ENCODE measurements around the gene PDSS1. TPM values are rescaled to one million over a fixed set of nuclear protein-coding genes. Genes with fewer than 3 reads are reported as not detected.
A peak's percentile ranks its signal among the peaks of the same experiment; 100 is the strongest.

Gene PDSS1
- total and polyA plus RNA-seq, 2 of the 13 experiments (the other 11 are each of a cell fraction or from before 2014, with no cell fraction given): 18.7 to 19.3 TPM

GRCh38 chr10:26697163-26697921, at the start of gene PDSS1 (continued):
- TF ChIP-seq THAP9 (CRISPR knock-in tag; IDR thresholded peaks at IDR 0.05; ENCODE audit: borderline replicate concordance) (peak; percentile 41; the same call in 1 of the 2 replicates), PPARG (CRISPR knock-in tag; conservative IDR thresholded peaks at IDR 0.05) (no peak), MED1 (CRISPR knock-in tag; IDR thresholded peaks at IDR 0.05) (0 out of 2 replicates have a peak, but pooled peaks have one; percentile 30), ZBTB43 (CRISPR knock-in tag; conservative IDR thresholded peaks at IDR 0.05) (no peak), ZNF317 (CRISPR knock-in tag; IDR thresholded peaks at IDR 0.05) (peak; percentile 33; the same call in 1 of the 2 replicates), NFIC (IDR thresholded peaks at IDR 0.05; ENCODE audit: low read length) (no peak), ATF6 (CRISPR knock-in tag; conservative IDR thresholded peaks at IDR 0.05) (no peak), ZNF331 (CRISPR knock-in tag; IDR thresholded peaks at IDR 0.05) (no peak), CREB3 (CRISPR knock-in tag; IDR thresholded peaks at IDR 0.05) (no peak; the same call in 1 of the 2 replicates), ELK4 (CRISPR knock-in tag; IDR thresholded peaks at IDR 0.05; ENCODE audit: borderline replicate concordance) (no peak), SCMH1 (CRISPR knock-in tag; IDR thresholded peaks at IDR 0.05; ENCODE audit: borderline replicate concordance) (no peak), ATM (IDR thresholded peaks at IDR 0.05; ENCODE audit: borderline replicate concordance) (no peak), THAP8 (CRISPR knock-in tag; IDR thresholded peaks at IDR 0.05; ENCODE audit: borderline replicate concordance) (no peak), AHR (CRISPR knock-in tag; IDR thresholded peaks at IDR 0.05) (no peak), ZNF614 (CRISPR knock-in tag; IDR thresholded peaks at IDR 0.05; ENCODE audit: borderline replicate concordance) (peak; percentile 38; the same call in 1 of the 2 replicates)
- TF ChIP-seq, protein P1, sequence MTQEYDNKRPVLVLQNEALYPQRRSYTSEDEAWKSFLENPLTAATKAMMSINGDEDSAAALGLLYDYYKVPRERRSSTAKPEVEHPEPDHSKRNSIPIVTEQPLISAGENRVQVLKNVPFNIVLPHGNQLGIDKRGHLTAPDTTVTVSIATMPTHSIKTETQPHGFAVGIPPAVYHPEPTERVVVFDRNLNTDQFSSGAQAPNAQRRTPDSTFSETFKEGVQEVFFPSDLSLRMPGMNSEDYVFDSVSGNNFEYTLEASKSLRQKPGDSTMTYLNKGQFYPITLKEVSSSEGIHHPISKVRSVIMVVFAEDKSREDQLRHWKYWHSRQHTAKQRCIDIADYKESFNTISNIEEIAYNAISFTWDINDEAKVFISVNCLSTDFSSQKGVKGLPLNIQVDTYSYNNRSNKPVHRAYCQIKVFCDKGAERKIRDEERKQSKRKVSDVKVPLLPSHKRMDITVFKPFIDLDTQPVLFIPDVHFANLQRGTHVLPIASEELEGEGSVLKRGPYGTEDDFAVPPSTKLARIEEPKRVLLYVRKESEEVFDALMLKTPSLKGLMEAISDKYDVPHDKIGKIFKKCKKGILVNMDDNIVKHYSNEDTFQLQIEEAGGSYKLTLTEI (CRISPR knock-in tag; conservative IDR thresholded peaks at IDR 0.05): no peak

All from HepG2 (cell line).